GM06990 (cell line): ENCODE results near the gene PEX5.

ENCODE experiments used
- DNase-seq: peaks from one replicate; pipeline ENCODE4 v3.0.0-alpha.2; 2011; ENCODE audit not compliant: insufficient read length; ENCODE audit errors: extremely low read depth
- H3K27me3 ChIP-seq: replicated peaks from 2 replicates; pipeline ENCODE4 v1.6.0; 2011; ENCODE audit warnings: low read length; ENCODE audit not compliant: control insufficient read depth, insufficient read depth
- H3K36me3 ChIP-seq: 2 replicates; pipeline ENCODE4 v1.5.1; 2011; ENCODE audit warnings: low read length; ENCODE audit not compliant: control insufficient read depth, insufficient read depth
- H3K4me3 ChIP-seq: replicated peaks from 2 replicates; pipeline ENCODE4 v1.5.1; 2011; ENCODE audit warnings: low read depth, mild to moderate bottlenecking, control low read depth, low read length
- TF ChIP-seq, protein P1 (sequence below): IDR thresholded peaks from 2 replicates; pipeline ENCODE4 v1.5.1; 2011; ENCODE audit warnings: low read length, control low read depth, mild to moderate bottlenecking, inconsistent platforms; ENCODE audit not compliant: insufficient read depth, poor library complexity, severe bottlenecking

PEX5 gene

GRCh38 chr12:7144414-7145120 is 44.9 kb upstream of the PEX5 start:
- H3K36me3 ChIP-seq: peaks cover 14% of the 10 kb centered on the region

GRCh38 chr12:7145671-7146070 is 43.8 kb upstream of the PEX5 start:
- TF ChIP-seq, protein P1, sequence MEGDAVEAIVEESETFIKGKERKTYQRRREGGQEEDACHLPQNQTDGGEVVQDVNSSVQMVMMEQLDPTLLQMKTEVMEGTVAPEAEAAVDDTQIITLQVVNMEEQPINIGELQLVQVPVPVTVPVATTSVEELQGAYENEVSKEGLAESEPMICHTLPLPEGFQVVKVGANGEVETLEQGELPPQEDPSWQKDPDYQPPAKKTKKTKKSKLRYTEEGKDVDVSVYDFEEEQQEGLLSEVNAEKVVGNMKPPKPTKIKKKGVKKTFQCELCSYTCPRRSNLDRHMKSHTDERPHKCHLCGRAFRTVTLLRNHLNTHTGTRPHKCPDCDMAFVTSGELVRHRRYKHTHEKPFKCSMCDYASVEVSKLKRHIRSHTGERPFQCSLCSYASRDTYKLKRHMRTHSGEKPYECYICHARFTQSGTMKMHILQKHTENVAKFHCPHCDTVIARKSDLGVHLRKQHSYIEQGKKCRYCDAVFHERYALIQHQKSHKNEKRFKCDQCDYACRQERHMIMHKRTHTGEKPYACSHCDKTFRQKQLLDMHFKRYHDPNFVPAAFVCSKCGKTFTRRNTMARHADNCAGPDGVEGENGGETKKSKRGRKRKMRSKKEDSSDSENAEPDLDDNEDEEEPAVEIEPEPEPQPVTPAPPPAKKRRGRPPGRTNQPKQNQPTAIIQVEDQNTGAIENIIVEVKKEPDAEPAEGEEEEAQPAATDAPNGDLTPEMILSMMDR: no peak
- DNase-seq: no peak
- Histone ChIP-seq H3K36me3 (peaks cover 21% of the 10 kb centered on the region), H3K4me3 (no peak overlapping the region), H3K27me3 (no peaks in the 10 kb centered on the region)

More at GRCh38 chr12:7144414-7145120, 44.9 kb upstream of the PEX5 start:
- no peak overlapping the region for H3K4me3 ChIP-seq
- no peak for DNase-seq
- TF ChIP-seq, protein P1: peak; percentile 53
- no peaks in the 10 kb centered on the region for H3K27me3 ChIP-seq

DNA sequence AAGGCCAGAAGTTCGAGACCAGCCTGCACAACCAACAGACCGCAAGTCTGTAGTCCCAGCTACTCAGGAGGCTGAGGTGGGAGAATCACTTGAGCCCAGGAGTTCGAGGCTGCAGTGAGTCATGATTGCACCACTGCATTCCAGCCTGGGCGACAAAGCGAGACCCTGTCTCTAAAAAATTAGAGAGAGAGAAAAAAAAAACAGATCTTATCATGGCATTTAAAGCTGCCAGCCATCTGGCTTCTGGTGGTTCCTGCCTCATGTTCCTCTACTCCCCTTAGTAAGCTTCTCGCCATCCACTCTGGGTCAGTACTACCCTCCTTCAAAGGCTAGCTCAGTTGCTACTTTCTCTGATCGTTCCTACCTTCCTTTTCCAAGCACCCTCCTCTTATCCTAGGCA is 43.3 kb upstream of the PEX5 start:
- no peak for DNase-seq
- H3K36me3 ChIP-seq: peaks cover 22% of the 10 kb centered on the region
- H3K27me3 ChIP-seq: no peaks in the 10 kb centered on the region
- no peak overlapping the region for H3K4me3 ChIP-seq
- TF ChIP-seq, protein P1: no peak

GRCh38 chr12:7146906-7147305 is 42.6 kb upstream of the PEX5 start:
- DNase-seq: no peak
- Histone ChIP-seq H3K27me3 (no peaks in the 10 kb centered on the region), H3K4me3 (no peak overlapping the region), H3K36me3 (peaks cover 20% of the 10 kb centered on the region)
- TF ChIP-seq, protein P1: no peak

- Histone ChIP-seq H3K4me3 (no peak overlapping the region), H3K36me3 (peaks cover 15% of the 10 kb centered on the region), H3K27me3 (no peaks in the 10 kb centered on the region)
- no peak for DNase-seq
- TF ChIP-seq, protein P1: no peak
Measured at GRCh38 chr12:7150356-7150755, 39.1 kb upstream of the PEX5 start.
